SH-SY5Y (cell line): ENCODE results near the gene INAFM2.

Source experiments
- GATA2 ChIP-seq: IDR thresholded peaks from 2 replicates; pipeline ENCODE4 v1.6.1; 2011; ENCODE audit warnings: mild to moderate bottlenecking, low read depth, low read length
- GATA3 ChIP-seq: IDR thresholded peaks from 2 replicates; pipeline ENCODE4 v1.6.1; 2011; ENCODE audit warnings: low read depth, mild to moderate bottlenecking, low read length, moderate library complexity

Gene INAFM2

GRCh38 chr15:40295877-40296560, 27.5 kb upstream of the INAFM2 start:
- TF ChIP-seq GATA2 = no peak
- TF ChIP-seq GATA3 = no peak

GRCh38 chr15:40296561-40297230, 26.8 kb upstream of the INAFM2 start:
- TF ChIP-seq GATA2 (no peak), GATA3 (no peak)

GRCh38 chr15:40297356-40297755, 26.1 kb upstream of the INAFM2 start:
- TF ChIP-seq GATA2 = no peak
- no peak for TF ChIP-seq GATA3

GRCh38 chr15:40298216-40298935, 25.1 kb upstream of the INAFM2 start:
- TF ChIP-seq GATA2 (no peak), GATA3 (no peak)

GRCh38 chr15:40300367-40300766, 23.1 kb upstream of the INAFM2 start:
- TF ChIP-seq GATA3 = no peak
- TF ChIP-seq GATA2 = no peak

DNA sequence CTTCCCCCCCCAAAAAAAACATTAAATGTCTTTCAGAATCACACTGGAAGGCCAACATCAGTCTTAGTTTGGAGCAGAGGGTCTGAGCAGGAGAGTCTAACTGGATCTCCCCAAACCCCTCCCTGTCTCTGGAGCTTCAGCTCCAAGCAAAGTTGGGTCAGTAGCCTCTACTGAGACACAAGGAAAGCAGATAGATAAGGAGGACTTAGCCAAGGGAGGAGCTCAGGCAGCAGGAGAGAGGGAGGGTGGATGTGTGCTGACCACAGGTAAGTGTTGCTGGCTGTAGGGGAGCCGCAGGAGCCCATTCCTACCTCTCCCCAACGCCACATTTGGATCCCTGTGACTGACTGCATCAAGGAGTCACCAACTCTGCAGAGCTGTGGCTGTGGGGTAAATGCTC, 22.7 kb upstream of the INAFM2 start:
- TF ChIP-seq GATA2 = no peak
- TF ChIP-seq GATA3 = no peak

DNA sequence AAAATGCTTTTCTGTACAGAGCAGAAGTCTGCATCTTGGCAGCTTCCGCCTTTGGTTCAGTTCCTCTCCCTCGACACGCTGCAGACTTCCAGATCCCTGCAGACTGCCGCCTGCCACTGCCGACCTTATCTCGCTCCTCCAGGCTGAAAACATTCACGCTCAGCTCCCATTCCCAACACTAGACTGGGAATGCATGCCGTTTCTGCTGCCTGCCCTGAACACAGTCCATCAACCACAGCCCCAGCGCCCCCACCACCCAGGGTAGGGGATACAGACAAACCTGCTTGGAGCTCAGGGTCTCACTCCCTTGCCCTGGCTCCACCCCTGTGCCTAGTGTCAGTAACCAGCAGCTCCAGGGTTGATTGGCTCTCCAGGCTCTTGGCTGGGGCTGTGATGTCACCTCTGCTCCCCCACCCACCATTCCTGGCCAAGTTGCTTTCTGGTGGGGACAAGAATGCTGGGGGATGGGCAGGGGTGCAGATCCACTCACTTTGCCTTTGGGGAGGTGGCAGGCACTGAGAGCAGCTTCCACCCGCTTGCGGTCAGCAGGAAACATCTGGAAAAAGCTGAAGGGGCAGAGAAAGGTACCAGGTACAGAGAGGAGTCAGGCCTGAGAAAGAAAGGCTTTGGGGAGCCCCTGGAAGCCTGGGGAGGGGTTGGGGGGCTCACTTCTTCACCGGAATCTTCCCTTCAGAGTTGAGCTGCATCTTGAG, 21.9 kb upstream of the INAFM2 start:
- TF ChIP-seq GATA3 = no peak
- TF ChIP-seq GATA2 = peak; percentile 78

DNA sequence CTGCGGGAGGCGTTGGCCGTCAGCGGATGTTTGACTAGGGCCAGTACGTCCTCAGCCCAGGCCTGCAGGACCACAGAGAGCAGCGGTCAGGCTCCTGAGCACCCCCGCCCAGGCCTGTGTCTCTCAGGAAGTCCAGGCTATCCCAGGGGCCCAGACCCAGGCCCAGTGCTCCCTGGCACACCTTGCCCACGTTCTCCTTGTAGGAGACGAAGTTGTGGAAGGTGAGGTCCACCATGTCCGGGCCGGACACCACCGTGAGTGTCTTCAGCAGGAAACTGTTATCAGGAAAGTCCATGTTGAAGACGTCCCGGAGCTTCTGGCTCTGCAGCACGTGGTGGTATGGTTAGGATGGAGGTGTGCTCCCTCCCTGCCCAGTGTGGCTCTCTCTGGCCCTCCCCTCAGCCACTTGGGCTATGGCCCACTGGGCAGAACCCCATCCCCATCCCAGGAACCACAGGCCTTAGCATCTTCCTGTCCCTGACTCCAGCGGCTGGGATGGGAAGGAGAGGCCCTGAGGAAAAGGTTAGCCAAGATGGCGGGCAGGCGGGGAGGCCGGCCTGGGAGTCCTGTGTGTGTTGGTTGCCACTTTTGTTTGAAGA, 21.1 kb upstream of the INAFM2 start:
- TF ChIP-seq GATA3 (no peak), GATA2 (no peak)

- TF ChIP-seq GATA3 = no peak
- no peak for TF ChIP-seq GATA2
These were observed 20.5 kb upstream of the INAFM2 start for GRCh38 chr15:40302981-40303380.

- no peak for TF ChIP-seq GATA3
- TF ChIP-seq GATA2 = no peak
These were observed 19.9 kb upstream of the INAFM2 start for GRCh38 chr15:40303576-40303975.

DNA sequence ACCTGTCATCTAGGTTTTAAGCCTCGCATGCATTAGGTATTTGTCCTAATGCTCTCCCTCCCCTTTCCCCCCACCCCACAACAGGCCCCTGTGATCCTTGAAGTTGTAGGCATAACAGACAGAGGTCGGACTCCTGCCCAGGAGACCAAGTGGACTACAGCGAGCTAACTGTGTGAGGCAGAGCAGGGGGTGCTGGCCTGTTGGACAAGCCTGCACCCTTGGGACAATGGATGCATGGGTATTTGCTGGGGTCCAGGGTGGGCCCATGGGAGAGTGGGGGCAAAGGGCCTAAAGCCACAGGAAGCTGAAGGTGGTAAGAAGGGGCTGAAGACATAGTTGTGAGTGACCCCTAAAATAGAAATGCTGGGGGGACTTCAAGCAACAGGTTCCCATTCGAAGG, 18.2 kb upstream of the INAFM2 start:
- no peak for TF ChIP-seq GATA3
- no peak for TF ChIP-seq GATA2

DNA sequence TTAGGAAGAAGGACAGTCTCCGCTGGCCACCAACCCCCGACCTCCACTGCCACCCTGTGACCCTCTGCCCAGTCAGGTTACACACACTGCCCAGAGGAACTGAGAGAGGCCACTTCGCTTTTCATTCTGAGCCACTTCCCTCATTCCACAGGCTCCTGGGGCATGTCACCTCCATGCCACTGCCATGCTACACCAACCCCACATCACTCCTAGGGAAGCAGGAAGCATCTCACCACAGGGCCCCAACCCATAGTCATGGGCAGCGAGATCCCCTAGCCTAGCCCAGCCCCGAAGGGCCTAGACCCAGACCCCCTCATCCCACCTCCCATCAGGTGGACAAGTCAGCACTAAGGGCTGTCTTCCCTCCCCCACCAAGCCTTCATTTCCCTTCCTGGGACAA, 17.1 kb upstream of the INAFM2 start:
- TF ChIP-seq GATA3 (no peak), GATA2 (no peak)

- TF ChIP-seq GATA3 (no peak), GATA2 (no peak)
These were observed 16.6 kb upstream of the INAFM2 start for GRCh38 chr15:40306908-40307307.

DNA sequence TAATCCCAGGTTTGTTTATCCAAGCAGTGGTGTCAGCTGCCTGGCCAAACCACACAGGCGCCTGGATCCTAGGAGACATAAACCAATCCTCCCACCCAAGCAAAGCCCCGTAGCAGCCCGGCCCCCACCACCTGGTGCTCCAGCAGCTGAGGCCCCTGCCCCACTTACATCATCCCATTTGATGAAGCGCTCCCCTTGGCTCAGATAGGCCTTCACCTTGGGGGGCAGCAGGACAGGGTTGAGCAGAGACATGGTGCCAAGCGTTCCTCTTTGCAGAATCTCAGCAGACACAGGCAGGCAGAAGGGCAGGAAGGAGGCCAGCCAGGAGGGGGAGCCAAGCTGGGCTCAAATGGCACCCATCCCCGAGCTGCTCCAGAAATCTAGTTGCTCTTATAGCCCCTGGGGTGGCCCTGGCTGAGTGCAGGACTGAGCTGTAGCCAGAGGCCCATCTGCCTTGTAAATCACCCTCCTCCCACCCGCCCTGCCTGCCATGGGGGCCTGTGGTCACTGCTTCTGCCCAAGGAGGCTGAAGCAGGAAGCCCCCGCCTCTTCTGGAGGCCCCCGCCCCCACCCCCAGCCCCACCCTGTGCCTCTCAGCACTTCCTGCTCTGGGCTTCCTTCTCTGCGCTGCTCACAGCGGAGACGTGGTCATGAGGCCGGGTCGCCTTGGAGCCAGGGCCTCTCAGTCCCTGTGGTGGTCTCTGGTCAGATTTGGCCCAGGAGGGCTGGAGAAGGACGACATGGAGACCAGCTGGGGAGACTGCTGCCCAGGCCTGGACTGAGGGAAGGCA, 15.9 kb upstream of the INAFM2 start, which contains the start of gene PLCB2:
PLCB2 (minus strand) TSS at position 515 of the 791 bp plus-strand sequence; CDS start at position 252, 263 bp downstream.
- TF ChIP-seq GATA3 (no peak), GATA2 (no peak)
